Measurements from ENCODE around the gene WDR70.

The WDR70 gene

GRCh38 chr5:37799865-37800421, 420.8 kb downstream of the WDR70 start:
- H3K4me3 ChIP-seq (ENCODE audit: insufficient read depth, low read length, poor library complexity, severe bottlenecking), result no peak overlapping the region
- TF ChIP-seq CTCF (IDR thresholded peaks at IDR 0.05; ENCODE audit: insufficient read depth, low read length, poor library complexity, severe bottlenecking) (no peak), EZH2phosphoT487 (conservative IDR thresholded peaks at IDR 0.05; ENCODE audit: low read length) (no peak)
- no peak overlapping the region for H3K4me2 ChIP-seq (ENCODE audit: low read depth, low read length, poor library complexity, severe bottlenecking)
- no peaks in the 10 kb centered on the region for H3K36me3 ChIP-seq (ENCODE audit: low read length)
- H3K27me3 ChIP-seq (ENCODE audit: low read length), result no peaks in the 10 kb centered on the region
- no peaks in the 10 kb centered on the region for H3F3A ChIP-seq (ENCODE audit: insufficient read depth)
- H3K27ac ChIP-seq (ENCODE audit: low read depth, low read length), result no peak overlapping the region
- no peak overlapping the region for H3K9ac ChIP-seq (ENCODE audit: low read length)
- no peaks in the 10 kb centered on the region for H4K20me1 ChIP-seq (ENCODE audit: low read depth, low read length)
- no peaks in the 10 kb centered on the region for H3K79me2 ChIP-seq (ENCODE audit: insufficient read depth, low read length)
- H3K9me3 ChIP-seq (ENCODE audit: insufficient read depth, low read length), result no peaks in the 10 kb centered on the region
- no peak overlapping the region for H2AFZ ChIP-seq (ENCODE audit: low read depth, low read length, severe bottlenecking)
- no peaks in the 10 kb centered on the region for H3K9me2 ChIP-seq (replicated peaks; ENCODE audit: insufficient read depth, low read length)

- Histone ChIP-seq H3K9me2 (replicated peaks; ENCODE audit: insufficient read depth, low read length) (no peaks in the 10 kb centered on the region), H3K9me3 (ENCODE audit: insufficient read depth, low read length) (no peaks in the 10 kb centered on the region), H3K36me3 (ENCODE audit: low read length) (no peaks in the 10 kb centered on the region), H3K4me3 (ENCODE audit: insufficient read depth, low read length, poor library complexity, severe bottlenecking) (no peak overlapping the region), H3K4me2 (ENCODE audit: low read depth, low read length, poor library complexity, severe bottlenecking) (no peak overlapping the region), H3K9ac (ENCODE audit: low read length) (no peak overlapping the region), H3K27ac (ENCODE audit: low read depth, low read length) (no peak overlapping the region), H3K27me3 (ENCODE audit: low read length) (no peaks in the 10 kb centered on the region), H4K20me1 (ENCODE audit: low read depth, low read length) (no peaks in the 10 kb centered on the region), H3K79me2 (ENCODE audit: insufficient read depth, low read length) (no peaks in the 10 kb centered on the region), H2AFZ (ENCODE audit: low read depth, low read length, severe bottlenecking) (no peak overlapping the region), H3F3A (ENCODE audit: insufficient read depth) (no peaks in the 10 kb centered on the region)
- no peak for TF ChIP-seq CTCF (IDR thresholded peaks at IDR 0.05; ENCODE audit: insufficient read depth, low read length, poor library complexity, severe bottlenecking)
- TF ChIP-seq EZH2phosphoT487 (conservative IDR thresholded peaks at IDR 0.05; ENCODE audit: low read length), result no peak
These were observed 422.4 kb downstream of the WDR70 start for GRCh38 chr5:37801521-37801920.
